Panc1 (cell line): ENCODE results near the gene OBI1. TPM values are rescaled to one million over a fixed set of nuclear protein-coding genes. Genes with fewer than 3 reads are reported as not detected.

Experiments used
- ATAC-seq: fragments of 200-7000 bp; cut with Tn5 transposase; 2 replicates; pipeline ENCODE4 v1.9.1; 2020; ENCODE audit warnings: mild to moderate bottlenecking, moderate library complexity
- BruUV-seq: library from RNA; stranded (reverse); fragments of 400-500 nt; replicated peaks from 2 replicates; lab custom pipeline; 2021; lab: Mats Ljungman, UMichigan
- CTCF ChIA-PET: fragments of 300-600 bp; sonication (Branson Sonifier 250); formaldehyde crosslinking; loops from one replicate; lab custom pipeline; 2022; ENCODE audit warnings: antibody characterized with exemption; lab: Charles Lee
- POLR2A ChIA-PET: fragments of 300-600 bp; sonication (Branson Sonifier 250); formaldehyde crosslinking; loops from one replicate; lab custom pipeline; 2022; ENCODE audit warnings: antibody characterized with exemption; lab: Charles Lee
- DNase-seq: peaks from one replicate; pipeline ENCODE4 v3.0.0-alpha.2; 2010; ENCODE audit warnings: low read depth, low spot score
- H3K27ac ChIP-seq: 2 replicates; pipeline ENCODE4 v1.5.1; 2011; ENCODE audit warnings: mild to moderate bottlenecking, low read length, inconsistent platforms
- H3K27me3 ChIP-seq: fragments of 200-500 bp; sonication (Bioruptor generic); 2 replicates; pipeline ENCODE4 v1.6.0; 2014; ENCODE audit warnings: low read length, inconsistent platforms; ENCODE audit not compliant: control insufficient read depth, insufficient read depth
- H3K36me3 ChIP-seq: fragments of 200-500 bp; sonication (Bioruptor generic); 2 replicates; pipeline ENCODE4 v1.5.1; 2014; ENCODE audit warnings: inconsistent platforms, mild to moderate bottlenecking, low read length, moderate library complexity; ENCODE audit not compliant: control insufficient read depth, insufficient read depth
- H3K4me1 ChIP-seq: 2 replicates; pipeline ENCODE4 v1.5.1; 2011; ENCODE audit warnings: inconsistent platforms, mild to moderate bottlenecking, low read length, moderate library complexity; ENCODE audit not compliant: control insufficient read depth, insufficient read depth
- H3K4me3 ChIP-seq, 2 experiments: 2 replicates each; pipeline ENCODE4 v1.5.1; 2011 to 2012; ENCODE audit warnings: low read depth in 2 of 2, low read length in 2 of 2, mild to moderate bottlenecking in 2 of 2, inconsistent platforms in 1 of 2, moderate library complexity in 1 of 2
- H3K9me3 ChIP-seq: fragments of 200-500 bp; sonication (Bioruptor generic); 2 replicates; pipeline ENCODE4 v1.5.1; 2014; ENCODE audit warnings: low read depth, mild to moderate bottlenecking, inconsistent platforms, low read length, moderate library complexity; ENCODE audit not compliant: control insufficient read depth, insufficient read depth
- CTCF ChIP-seq: fragments of 450-650 bp; IDR thresholded peaks from 2 replicates; pipeline ENCODE4 v1.5.1; 2017; ENCODE audit warnings: mild to moderate bottlenecking
- POLR2AphosphoS5 ChIP-seq: IDR thresholded peaks from 2 replicates; pipeline ENCODE4 v1.6.1; 2012; ENCODE audit warnings: mild to moderate bottlenecking, low read depth, low read length, moderate library complexity
- REST ChIP-seq, 2 experiments: IDR thresholded peaks; 2 replicates each; pipeline ENCODE4 v1.6.1; 2011 to 2012; ENCODE audit warnings: low read depth in 2 of 2, control low read depth in 1 of 2, low read length in 1 of 2, mild to moderate bottlenecking in 1 of 2, moderate library complexity in 1 of 2; ENCODE audit not compliant: insufficient read depth in 1 of 2
- SIN3A ChIP-seq: IDR thresholded peaks from 2 replicates; pipeline ENCODE4 v1.6.1; 2012; ENCODE audit warnings: low read depth, mild to moderate bottlenecking, low read length, moderate library complexity, borderline replicate concordance; ENCODE audit not compliant: insufficient read depth
- TCF7L2 ChIP-seq: IDR thresholded peaks from 2 replicates; pipeline ENCODE4 v1.6.1; 2011; ENCODE audit warnings: mild to moderate bottlenecking, low read depth, low read length, inconsistent platforms
- in situ Hi-C: cut with HindIII; loops from 2 replicates; pipeline ENCODE4 v1.10.0; 2016; ENCODE audit warnings: low sequenced_read_pairs, low pct_unique_long_range_greater_than_20kb
- intact Hi-C: fragments of 100-400 bp; cut with micrococcal nuclease; formaldehyde crosslinking; loops from one replicate; pipeline ENCODE4 v1.10.0; 2022; ENCODE audit not compliant: unreplicated experiment
- total RNA-seq: library from RNA; stranded (reverse); gene quantifications from one replicate; pipeline ENCODE4 v1.2.1, GENCODE V29; 2021; ENCODE audit not compliant: unreplicated experiment

The OBI1 gene
- total RNA-seq, 1 experiment from 2014 or later, result 9.1 TPM

GRCh38 chr13:78674638-78675037 is 15.7 kb upstream of the OBI1 start:
- H3K27ac ChIP-seq, result no peak overlapping the region
- intact Hi-C loops, result no loop called here
- no TSS peak for BruUV-seq
- in situ Hi-C loops, result no loop called here
- ChIA-PET CTCF (no interaction called here), POLR2A (no interaction called here)
- no peak overlapping the region for H3K4me3 ChIP-seq
- ATAC-seq (no peak), DNase-seq (no peak)
- H3K27me3 ChIP-seq, result no peaks in the 10 kb centered on the region
- no peaks in the 10 kb centered on the region for H3K4me1 ChIP-seq
- H3K36me3 ChIP-seq, result no peaks in the 10 kb centered on the region
- TF ChIP-seq POLR2AphosphoS5, result no peak
- no peak for TF ChIP-seq SIN3A
- TF ChIP-seq TCF7L2, result no peak
- no peak for TF ChIP-seq CTCF
- no peak for TF ChIP-seq REST (IDR thresholded peaks at IDR 0.05; ENCODE audit: insufficient read depth in 1 of 2, low read depth in 2 of 2, low read length in 1 of 2)
- H3K9me3 ChIP-seq, result no peaks in the 10 kb centered on the region

- BruUV-seq, result no TSS peak
- H3K9me3 ChIP-seq, result no peaks in the 10 kb centered on the region
- no peaks in the 10 kb centered on the region for H3K27me3 ChIP-seq
- H3K27ac ChIP-seq, result no peak overlapping the region
- CTCF ChIA-PET, result no interaction called here
- no peaks in the 10 kb centered on the region; the same call in 1 of the 2 replicates for H3K4me1 ChIP-seq
- no peaks in the 10 kb centered on the region for H3K36me3 ChIP-seq
- H3K4me3 ChIP-seq, result no peak overlapping the region
- in situ Hi-C loops (no loop called here), intact Hi-C loops (no loop called here)
- DNase-seq, result no peak
- ATAC-seq, result no peak
- TF ChIP-seq REST (IDR thresholded peaks at IDR 0.05; ENCODE audit: insufficient read depth in 1 of 2, low read depth in 2 of 2, low read length in 1 of 2) (no peak), TCF7L2 (no peak), SIN3A (no peak), CTCF (no peak), POLR2AphosphoS5 (no peak)
- POLR2A ChIA-PET, result no interaction called here
Measured at GRCh38 chr13:78662467-78662866, 3.5 kb upstream of the OBI1 start.
